Measurements from ENCODE around the gene CFAP90.

GRCh38 chr5:7823594-7823993 is 27.3 kb downstream of the CFAP90 start:
- TF ChIP-seq, protein P1, sequence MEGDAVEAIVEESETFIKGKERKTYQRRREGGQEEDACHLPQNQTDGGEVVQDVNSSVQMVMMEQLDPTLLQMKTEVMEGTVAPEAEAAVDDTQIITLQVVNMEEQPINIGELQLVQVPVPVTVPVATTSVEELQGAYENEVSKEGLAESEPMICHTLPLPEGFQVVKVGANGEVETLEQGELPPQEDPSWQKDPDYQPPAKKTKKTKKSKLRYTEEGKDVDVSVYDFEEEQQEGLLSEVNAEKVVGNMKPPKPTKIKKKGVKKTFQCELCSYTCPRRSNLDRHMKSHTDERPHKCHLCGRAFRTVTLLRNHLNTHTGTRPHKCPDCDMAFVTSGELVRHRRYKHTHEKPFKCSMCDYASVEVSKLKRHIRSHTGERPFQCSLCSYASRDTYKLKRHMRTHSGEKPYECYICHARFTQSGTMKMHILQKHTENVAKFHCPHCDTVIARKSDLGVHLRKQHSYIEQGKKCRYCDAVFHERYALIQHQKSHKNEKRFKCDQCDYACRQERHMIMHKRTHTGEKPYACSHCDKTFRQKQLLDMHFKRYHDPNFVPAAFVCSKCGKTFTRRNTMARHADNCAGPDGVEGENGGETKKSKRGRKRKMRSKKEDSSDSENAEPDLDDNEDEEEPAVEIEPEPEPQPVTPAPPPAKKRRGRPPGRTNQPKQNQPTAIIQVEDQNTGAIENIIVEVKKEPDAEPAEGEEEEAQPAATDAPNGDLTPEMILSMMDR (conservative IDR thresholded peaks at IDR 0.05; ENCODE audit: low read depth, low read length), result no peak
- TF ChIP-seq EZH2 (IDR thresholded peaks at IDR 0.05; ENCODE audit: low read length, unreplicated experiment), result no peak

Data from PC-3 (cell line).